Panc1 (cell line): ENCODE measurements around the gene RASD2.

Experiments used
- REST ChIP-seq, 2 experiments: IDR thresholded peaks; 2 replicates each; pipeline ENCODE4 v1.6.1; 2011 to 2012; ENCODE audit warnings: low read depth in 2 of 2, control low read depth in 1 of 2, low read length in 1 of 2, mild to moderate bottlenecking in 1 of 2, moderate library complexity in 1 of 2; ENCODE audit not compliant: insufficient read depth in 1 of 2
- TF ChIP-seq, protein P1 (sequence below): fragments of 450-650 bp; IDR thresholded peaks from 2 replicates; pipeline ENCODE4 v1.5.1; 2017; ENCODE audit warnings: mild to moderate bottlenecking

- TF ChIP-seq REST (IDR thresholded peaks at IDR 0.05; ENCODE audit: insufficient read depth in 1 of 2, low read depth in 2 of 2, low read length in 1 of 2): no peak
- TF ChIP-seq, protein P1, sequence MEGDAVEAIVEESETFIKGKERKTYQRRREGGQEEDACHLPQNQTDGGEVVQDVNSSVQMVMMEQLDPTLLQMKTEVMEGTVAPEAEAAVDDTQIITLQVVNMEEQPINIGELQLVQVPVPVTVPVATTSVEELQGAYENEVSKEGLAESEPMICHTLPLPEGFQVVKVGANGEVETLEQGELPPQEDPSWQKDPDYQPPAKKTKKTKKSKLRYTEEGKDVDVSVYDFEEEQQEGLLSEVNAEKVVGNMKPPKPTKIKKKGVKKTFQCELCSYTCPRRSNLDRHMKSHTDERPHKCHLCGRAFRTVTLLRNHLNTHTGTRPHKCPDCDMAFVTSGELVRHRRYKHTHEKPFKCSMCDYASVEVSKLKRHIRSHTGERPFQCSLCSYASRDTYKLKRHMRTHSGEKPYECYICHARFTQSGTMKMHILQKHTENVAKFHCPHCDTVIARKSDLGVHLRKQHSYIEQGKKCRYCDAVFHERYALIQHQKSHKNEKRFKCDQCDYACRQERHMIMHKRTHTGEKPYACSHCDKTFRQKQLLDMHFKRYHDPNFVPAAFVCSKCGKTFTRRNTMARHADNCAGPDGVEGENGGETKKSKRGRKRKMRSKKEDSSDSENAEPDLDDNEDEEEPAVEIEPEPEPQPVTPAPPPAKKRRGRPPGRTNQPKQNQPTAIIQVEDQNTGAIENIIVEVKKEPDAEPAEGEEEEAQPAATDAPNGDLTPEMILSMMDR: no peak
These were observed 29.3 kb downstream of the RASD2 start for GRCh38 chr22:35569916-35570315.
